Stimulated activated CD4-positive, alpha-beta T cell treated with anti-CD3 and anti-CD28 coated beads, TNF-alpha, amount 100 ng/mL, for 4 hours (primary cell): ENCODE measurements around the gene COMMD1.
"Not testable (repeated sequence)": the region's sequence is repeated elsewhere in the genome, so short reads cannot be mapped to it uniquely, and the experiment has no call there.

Source experiments
- DNase-seq, 3 experiments: peaks; one replicate each; pipeline ENCODE4 v3.0.0-alpha.2; 2020; ENCODE audit warnings: low read depth in 3 of 3

Gene COMMD1

DNA sequence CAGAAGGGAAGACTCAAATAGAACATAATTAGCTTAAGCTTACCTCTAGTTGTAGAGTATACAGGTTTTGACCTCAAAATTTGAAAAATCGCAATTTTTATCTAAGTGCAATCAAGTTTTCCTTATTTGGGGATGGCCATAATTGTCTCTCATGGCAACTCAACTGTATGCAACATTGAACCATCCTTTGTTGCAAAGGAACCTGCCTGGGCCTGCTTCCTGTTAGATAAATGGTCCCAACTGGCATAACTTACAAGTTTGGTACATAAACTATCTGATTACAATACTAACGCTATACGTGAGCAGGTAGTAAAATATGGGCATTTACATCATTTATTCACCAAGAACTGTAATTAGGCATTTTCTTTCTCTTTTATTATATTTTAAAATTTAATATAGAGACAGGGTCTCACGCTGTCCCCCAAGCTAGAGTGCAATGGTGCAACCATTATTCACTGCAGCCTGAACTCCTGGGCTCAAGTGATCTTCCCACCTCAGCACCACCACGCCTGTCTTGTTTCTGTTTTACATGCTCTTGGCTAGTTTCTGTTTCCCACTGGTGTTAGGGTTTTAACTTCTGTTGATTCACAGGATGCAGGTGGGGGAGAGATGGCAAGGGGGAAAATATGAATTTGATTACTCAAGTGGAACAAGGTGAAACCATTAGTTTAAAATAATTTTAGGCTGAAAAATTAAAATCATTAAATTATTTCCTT is 235.1 kb downstream of the COMMD1 start:
- no peak for DNase-seq

DNA sequence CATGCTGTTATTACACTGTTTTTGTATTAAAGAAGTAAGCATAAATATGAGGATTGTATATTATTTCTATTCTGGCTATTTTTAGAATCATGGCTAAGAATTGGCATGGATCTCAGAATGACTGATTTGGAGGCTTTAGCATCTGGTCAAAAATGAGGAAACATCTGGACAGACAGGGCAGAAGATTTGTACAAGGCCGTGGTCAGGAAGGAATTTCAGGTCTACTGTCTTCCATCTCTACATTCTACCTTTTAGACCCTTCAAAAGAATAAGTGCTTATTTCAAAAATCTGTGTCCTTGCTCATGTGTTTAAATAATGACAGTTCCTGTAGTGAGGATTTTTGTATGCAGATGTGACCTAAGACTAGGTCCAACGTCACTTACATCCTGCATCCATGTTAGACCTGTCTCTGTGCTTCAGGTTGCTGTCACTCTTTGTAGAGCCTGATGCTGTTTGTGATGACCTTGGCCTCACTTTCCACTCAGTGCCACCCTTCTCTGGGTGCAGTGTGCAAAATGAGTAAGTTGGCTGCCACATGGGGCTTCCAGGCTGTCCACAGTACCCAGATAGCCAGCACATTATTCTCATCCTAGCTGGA is 235.8 kb downstream of the COMMD1 start:
- DNase-seq, result no peak

GRCh38 chr2:62142054-62142453 is 236.6 kb downstream of the COMMD1 start:
- no peak for DNase-seq

- no peak for DNase-seq
These were observed 238.2 kb downstream of the COMMD1 start for GRCh38 chr2:62143696-62144095.

- no peak for DNase-seq
These were observed 239.4 kb downstream of the COMMD1 start for GRCh38 chr2:62144689-62145477.

DNA sequence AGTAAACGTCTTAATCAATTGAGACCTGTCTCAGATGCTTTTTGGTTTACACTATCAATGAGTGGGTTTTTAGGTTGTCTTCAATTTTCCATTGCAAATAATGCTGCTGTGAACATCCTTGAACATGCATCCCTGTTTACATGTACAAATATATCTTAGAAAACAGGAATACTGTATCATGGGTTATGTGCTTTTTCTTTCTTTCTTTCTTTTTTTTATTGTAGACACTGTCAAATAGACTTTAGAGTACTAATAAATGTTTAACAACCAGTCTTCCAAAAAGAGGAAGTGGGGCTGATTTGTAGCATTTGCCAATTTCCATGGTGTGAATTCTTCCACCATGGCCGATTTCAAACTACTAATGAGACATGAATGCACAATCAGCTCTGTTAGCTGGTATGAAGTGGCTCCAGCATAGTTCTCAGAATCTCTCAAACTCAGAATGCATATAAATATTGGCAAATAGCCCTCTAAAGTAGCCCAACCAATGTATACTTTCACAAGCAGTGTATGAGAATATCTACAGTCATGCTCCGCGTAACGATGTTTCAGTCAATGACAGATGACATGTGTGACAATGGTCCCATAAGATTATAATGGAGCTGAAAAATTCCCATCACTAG is 240.1 kb downstream of the COMMD1 start:
- no peak for DNase-seq

DNA sequence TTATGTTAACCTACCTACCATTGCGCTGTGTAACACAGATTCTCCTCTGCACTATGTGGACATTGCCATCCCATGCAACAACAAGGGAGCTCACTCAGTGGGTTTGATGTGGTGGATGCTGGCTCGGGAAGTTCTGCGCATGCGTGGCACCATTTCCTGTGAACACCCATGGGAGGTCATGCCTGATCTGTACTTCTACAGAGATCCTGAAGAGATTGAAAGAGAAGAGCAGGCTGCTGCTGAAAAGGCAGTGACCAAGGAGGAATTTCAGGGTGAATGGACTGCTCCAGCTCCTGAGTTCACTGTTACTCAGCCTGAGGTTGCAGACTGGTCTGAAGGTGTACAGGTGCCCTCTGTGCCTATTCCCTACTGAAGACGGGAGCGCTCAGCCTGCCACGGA is 241.3 kb downstream of the COMMD1 start:
- not testable (repeated sequence) for DNase-seq

DNA sequence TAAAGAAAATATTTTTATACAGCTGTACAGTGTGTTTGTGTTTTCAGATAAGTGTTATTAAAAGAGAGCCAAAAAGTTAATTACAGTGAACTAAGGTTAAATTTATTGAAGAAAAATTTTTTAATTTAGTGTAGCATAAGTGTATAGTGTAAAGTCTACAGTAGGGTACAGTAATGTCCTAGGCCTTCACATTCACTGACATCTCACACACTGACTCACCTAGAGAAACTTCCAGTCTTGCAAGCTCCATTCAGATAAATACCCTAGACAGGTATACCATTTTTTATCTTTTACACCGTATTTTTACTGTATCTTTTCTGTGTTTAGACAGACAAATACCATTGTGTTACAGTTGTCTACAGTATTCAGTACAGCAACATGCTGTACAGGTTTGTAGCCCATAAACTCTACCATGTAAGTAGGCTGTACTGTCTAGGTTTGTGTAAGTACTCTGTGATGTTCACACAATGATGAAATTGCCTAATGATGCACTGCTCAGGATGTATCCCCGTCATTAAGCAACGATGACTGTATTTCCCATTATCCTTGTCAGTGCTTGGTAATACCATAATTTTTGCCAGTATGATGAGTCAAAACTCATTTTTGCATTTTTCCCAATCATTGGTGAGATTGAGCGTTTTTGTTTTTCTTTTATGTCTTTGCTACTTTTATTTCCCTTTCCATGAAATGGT is 242.3 kb downstream of the COMMD1 start:
- DNase-seq, result no peak

- no peak for DNase-seq
These were observed 244.2 kb downstream of the COMMD1 start for GRCh38 chr2:62149708-62150107.

- DNase-seq, result no peak
These were observed 245.3 kb downstream of the COMMD1 start for GRCh38 chr2:62150597-62151305.

DNA sequence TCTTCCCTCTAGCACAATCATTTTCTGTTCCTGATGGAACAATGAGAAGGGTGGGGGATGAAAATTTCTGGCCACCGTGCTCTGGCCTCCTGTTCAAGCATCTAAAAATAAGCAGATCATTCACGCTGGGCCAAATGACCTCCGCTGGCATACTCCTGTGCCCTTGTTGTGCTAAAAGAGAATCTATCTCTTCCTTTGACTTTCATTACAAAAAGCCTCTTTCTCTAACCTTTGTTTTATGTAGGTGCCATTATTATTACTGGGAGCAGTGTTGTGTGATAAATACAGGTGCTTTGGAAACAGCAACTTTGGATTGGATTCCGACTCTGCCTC is 245.8 kb downstream of the COMMD1 start:
- DNase-seq, result no peak

GRCh38 chr2:62152000-62152399 is 246.5 kb downstream of the COMMD1 start:
- no peak for DNase-seq

DNA sequence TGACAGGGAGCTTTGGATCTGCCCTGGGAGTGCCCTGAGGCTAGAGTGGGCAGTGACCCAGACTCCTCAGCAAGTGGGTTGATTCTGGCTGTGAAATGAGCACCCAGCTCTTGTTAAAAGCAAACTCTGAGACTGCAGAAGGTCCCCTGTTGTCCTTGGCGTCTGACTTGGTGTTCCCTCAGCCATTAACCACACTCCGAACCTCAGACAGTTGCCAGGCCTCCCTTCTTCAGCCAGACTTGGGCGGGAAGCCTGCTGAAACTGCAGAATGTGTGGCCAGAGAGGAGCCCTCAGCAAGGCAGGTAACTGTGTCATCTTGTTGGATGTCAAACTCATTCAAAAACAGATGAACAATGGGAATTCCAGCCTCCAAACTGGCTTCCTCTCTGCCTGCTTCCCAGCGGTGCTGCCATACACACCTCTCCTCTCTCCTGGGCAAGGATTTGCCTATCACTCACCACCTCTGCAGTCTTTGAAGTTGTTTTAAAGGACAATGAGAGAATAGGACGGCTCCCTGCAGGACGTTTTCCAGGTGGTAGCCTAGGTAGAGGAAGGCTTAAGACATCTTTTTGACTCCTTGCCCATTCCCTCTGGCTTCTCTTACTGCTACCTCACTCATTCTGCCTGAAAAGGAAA is 251.5 kb downstream of the COMMD1 start:
- no peak for DNase-seq

- no peak for DNase-seq
These were observed 253.1 kb downstream of the COMMD1 start for GRCh38 chr2:62158444-62159121.

DNA sequence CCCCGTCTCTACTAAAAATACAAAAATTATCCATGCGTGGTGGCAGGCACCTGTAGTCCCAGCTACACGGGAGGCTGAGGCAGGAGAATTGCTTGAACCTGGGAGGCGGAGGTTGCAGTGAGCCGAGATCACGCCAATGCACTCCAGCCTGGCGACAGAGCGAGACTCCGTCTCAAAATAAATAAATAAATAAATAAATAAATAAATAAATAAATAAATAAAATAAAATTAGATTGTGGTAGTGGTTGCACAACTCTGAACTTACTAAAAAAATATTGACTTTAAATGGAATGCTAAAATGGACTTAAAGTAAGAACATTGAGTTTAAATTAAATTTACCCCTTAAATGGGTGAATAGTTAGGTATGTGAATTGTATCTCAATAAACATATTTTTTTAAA is 255.2 kb downstream of the COMMD1 start:
- not testable (repeated sequence) for DNase-seq

DNA sequence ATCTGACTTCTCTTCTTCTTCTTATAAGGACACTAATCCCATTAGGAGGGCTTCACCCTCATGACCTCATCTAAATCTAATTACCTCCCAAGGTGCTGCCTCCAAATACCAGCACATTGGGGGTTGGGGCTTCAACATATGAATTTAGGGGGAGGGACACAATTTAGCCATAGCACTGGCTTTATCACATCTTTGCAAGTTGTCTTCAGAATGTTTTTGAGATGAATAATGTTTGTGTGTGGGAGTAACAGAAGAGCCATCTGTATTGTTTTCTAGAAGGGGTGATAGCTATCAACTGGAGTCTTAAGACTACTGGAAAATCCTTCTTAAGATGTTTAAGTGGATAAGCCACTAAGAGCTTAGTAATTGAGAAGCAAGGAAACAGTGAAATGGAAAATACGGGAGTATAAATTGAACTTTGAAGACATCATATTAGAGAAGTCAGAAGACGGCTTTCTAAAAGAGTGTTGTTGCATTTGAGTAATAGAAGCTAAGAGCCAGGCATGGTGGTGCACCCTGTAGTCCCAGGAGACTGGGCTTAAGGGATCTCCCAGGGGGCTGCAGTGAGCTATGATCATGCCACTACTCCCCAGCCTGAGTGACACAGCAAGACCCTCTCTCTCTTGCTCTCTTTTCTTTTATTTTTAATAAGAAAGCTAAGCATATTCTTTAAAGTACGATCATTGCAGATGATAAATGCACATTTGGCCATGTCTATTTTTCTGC is 257.8 kb downstream of the COMMD1 start:
- DNase-seq, result no peak

DNA sequence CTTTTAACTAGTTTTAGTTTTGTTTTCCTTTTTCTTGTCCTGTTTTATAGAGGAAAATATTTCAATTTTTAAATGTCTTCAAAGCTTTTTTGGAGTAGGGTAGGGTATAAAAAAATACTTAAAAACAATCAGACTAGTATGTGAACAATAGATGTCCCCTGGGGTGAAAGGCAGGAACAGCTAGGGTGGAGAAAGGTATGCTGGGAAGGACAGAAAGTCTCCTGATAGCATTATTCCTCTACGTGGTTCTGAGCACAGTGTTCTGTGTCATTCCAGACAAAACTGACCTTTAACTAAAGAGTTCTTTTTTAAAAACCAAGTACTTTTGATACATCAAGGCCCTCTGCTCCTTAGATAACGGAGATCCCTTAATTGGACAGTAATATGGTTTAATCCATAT is 258.4 kb downstream of the COMMD1 start:
- no peak for DNase-seq

- no peak for DNase-seq
These were observed 270.3 kb downstream of the COMMD1 start for GRCh38 chr2:62175728-62176127.

DNA sequence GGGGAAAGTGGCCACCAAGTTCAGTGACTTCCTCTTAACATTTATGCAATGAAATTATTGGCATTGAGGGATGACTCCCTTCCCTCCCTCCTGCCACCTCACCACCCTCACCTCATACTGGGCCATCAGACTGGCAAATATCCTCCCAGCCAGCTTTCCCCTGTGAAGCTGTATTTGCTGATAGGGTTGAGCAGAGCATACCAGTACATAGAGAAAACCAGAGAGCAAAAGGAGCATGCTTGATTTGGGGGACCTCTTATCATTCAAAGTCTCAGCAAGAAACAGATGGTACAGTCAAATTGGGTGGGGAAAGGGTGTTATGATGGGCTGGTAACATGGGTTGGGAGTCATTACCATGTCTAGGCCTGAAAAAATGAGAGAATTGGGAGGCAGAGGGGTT is 271.3 kb downstream of the COMMD1 start:
- no peak for DNase-seq
